Measurements from ENCODE around the gene TTLL8.

The TTLL8 gene

GRCh38 chr22:50085211-50085972 lies 27.3 kb upstream of the TTLL8 start, which contains the start of gene MLC1:
MLC1 (minus strand) TSS chr22:50085426; CDS start chr22:50084902, 524 bp downstream.
- no peak within 1 kb of the TSS for H3K27ac ChIP-seq
- H3K27me3 ChIP-seq (replicated peaks), result peaks cover 4% of the 10 kb centered on the region
- in situ Hi-C loops (cut with HindIII; ENCODE audit: low pct_ligation_motif_present, low sequenced_read_pairs), result no loop called here
- DNase-seq, result no peak
- TF ChIP-seq CTCF (IDR thresholded peaks at IDR 0.05; ENCODE audit: low read depth, low read length, missing control alignments), result no peak
- H3K36me3 ChIP-seq (replicated peaks), result no peaks in the 10 kb centered on the region
- no peak within 1 kb of the TSS for H3K4me3 ChIP-seq (ENCODE audit: low read depth, low read length)

- DNase-seq, result no peak
- Histone ChIP-seq H3K4me3 (ENCODE audit: low read depth, low read length) (no peak overlapping the region), H3K27me3 (replicated peaks) (peaks cover 4% of the 10 kb centered on the region), H3K27ac (no peak overlapping the region), H3K36me3 (replicated peaks) (no peaks in the 10 kb centered on the region)
- in situ Hi-C loops (cut with HindIII; ENCODE audit: low pct_ligation_motif_present, low sequenced_read_pairs), result no loop called here
- TF ChIP-seq CTCF (IDR thresholded peaks at IDR 0.05; ENCODE audit: low read depth, low read length, missing control alignments), result no peak
These were observed 26.5 kb upstream of the TTLL8 start for GRCh38 chr22:50084614-50085021.

GRCh38 chr22:50084080-50084477 lies 26.0 kb upstream of the TTLL8 start:
- no peak overlapping the region for H3K4me3 ChIP-seq (ENCODE audit: low read depth, low read length)

GRCh38 chr22:50083462-50084079 lies 25.5 kb upstream of the TTLL8 start:
- Histone ChIP-seq H3K27me3 (replicated peaks) (peaks cover 4% of the 10 kb centered on the region), H3K36me3 (replicated peaks) (no peaks in the 10 kb centered on the region), H3K4me3 (ENCODE audit: low read depth, low read length) (no peak overlapping the region), H3K27ac (no peak overlapping the region)
- DNase-seq, result no peak
- in situ Hi-C loops (cut with HindIII; ENCODE audit: low pct_ligation_motif_present, low sequenced_read_pairs), result no loop called here
- TF ChIP-seq CTCF (IDR thresholded peaks at IDR 0.05; ENCODE audit: low read depth, low read length, missing control alignments), result no peak

More at GRCh38 chr22:50084080-50084477, 26.0 kb upstream of the TTLL8 start:
- H3K27me3 ChIP-seq (replicated peaks), result peaks cover 4% of the 10 kb centered on the region
- TF ChIP-seq CTCF (IDR thresholded peaks at IDR 0.05; ENCODE audit: low read depth, low read length, missing control alignments), result no peak
- H3K36me3 ChIP-seq (replicated peaks), result no peaks in the 10 kb centered on the region
- in situ Hi-C loops (cut with HindIII; ENCODE audit: low pct_ligation_motif_present, low sequenced_read_pairs), result no loop called here
- H3K27ac ChIP-seq, result no peak overlapping the region
- DNase-seq, result no peak

GRCh38 chr22:50082961-50083461 lies 24.9 kb upstream of the TTLL8 start:
- no peak for TF ChIP-seq CTCF (IDR thresholded peaks at IDR 0.05; ENCODE audit: low read depth, low read length, missing control alignments)
- H3K27ac ChIP-seq, result no peak overlapping the region
- H3K4me3 ChIP-seq (ENCODE audit: low read depth, low read length), result no peak overlapping the region
- DNase-seq, result no peak
- in situ Hi-C loops (cut with HindIII; ENCODE audit: low pct_ligation_motif_present, low sequenced_read_pairs), result no loop called here
- no peaks in the 10 kb centered on the region for H3K36me3 ChIP-seq (replicated peaks)
- H3K27me3 ChIP-seq (replicated peaks), result peaks cover 4% of the 10 kb centered on the region
